ENCODE results near the gene SLC50A1. TPM values are rescaled to one million over a fixed set of nuclear protein-coding genes. Genes with fewer than 3 reads are reported as not detected.

The SLC50A1 gene
- total and polyA plus RNA-seq, 9 of the 15 experiments (the other 6 are each of a cell fraction or from before 2014, with no cell fraction given), result 46.5 to 132 (median 91.9) TPM

DNA sequence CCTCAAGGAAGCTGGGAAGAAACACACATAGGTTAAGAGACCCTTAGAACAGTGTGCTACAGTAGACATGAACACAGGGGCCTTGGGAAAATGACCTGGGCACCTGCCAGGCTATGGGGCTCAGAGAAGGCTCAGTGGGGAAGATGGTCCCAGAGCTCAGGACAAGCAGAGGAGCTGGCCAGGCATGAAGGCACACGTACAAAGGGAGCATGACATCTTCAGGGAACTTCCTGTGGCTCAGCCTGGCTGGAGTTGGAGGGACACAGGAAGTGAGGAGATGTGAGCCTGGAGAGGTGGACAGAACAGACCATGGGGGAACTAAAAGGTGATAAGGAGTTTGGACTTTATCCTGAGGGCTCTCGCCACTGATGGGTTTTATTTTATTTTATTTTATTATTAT is 3.8 kb upstream of the SLC50A1 start:
- Histone ChIP-seq H2AFZ (ENCODE audit: low read depth, low read length) (no peak overlapping the region), H3K9ac (ENCODE audit: insufficient read depth in 1 of 2, low read depth in 2 of 2, low read length in 2 of 2) (no peak overlapping the region), H3K27ac (ENCODE audit: extremely low read depth, low read depth, low read length) (peak overlapping the region; percentile 19; the same call in 1 of the 3 replicates), H3K4me1 (replicated peaks in 1 of 2; ENCODE audit: control insufficient read depth in 2 of 2, insufficient read depth in 2 of 2, low read length in 2 of 2) (peaks cover 57 to 70% of the 10 kb centered on the region in 2 experiments), H3K79me2 (ENCODE audit: control insufficient read depth, insufficient read depth, low read length) (peaks cover 20% of the 10 kb centered on the region), H3K4me3 (no peak overlapping the region), H3K27me3 (ENCODE audit: control insufficient read depth in 2 of 2, insufficient read depth in 2 of 2, low read length in 2 of 2) (no peaks in the 10 kb centered on the region), H3K36me3 (ENCODE audit: control insufficient read depth, insufficient read depth, low read length) (peaks cover 24% of the 10 kb centered on the region), H3K9me3 (replicated peaks; ENCODE audit: control insufficient read depth, insufficient read depth, low read depth, low read length) (no peaks in the 10 kb centered on the region), H3K4me2 (ENCODE audit: insufficient read depth, low read length) (no peak overlapping the region), H4K20me1 (replicated peaks; ENCODE audit: control insufficient read depth, insufficient read depth, low read length) (no peaks in the 10 kb centered on the region), H3K9me1 (ENCODE audit: control insufficient read depth, insufficient read depth, low read length) (no peaks in the 10 kb centered on the region)
- ATAC-seq, result no peak
- ChIA-PET POLR2A (interaction anchor here (1.1 kb wide), 1 partner anchor 8 kb away, joined by 4 read pairs; the partner anchor contains the start of gene DPM3), CTCF (ENCODE audit: low intra/inter-chr PET ratio) (no interaction called here)
- intact Hi-C loops (cut with micrococcal nuclease) (no loop called here), in situ Hi-C loops (cut with MboI) (no loop called here)
- 60% methylated on average over 2 of the region's 2 CpGs for WGBS (ENCODE audit: insufficient coverage, low coverage, missing lambda C conversion rate)
- DNase-seq (ENCODE audit: extremely low read depth in 1 of 4, low spot score in 3 of 4), result peak in 1 of 4 experiments; percentile 1
- no TSS peak for BruUV-seq (replicated peaks)
- peak; percentile 23 for FAIRE-seq
- TF ChIP-seq GABPA (tag; conservative IDR thresholded peaks at IDR 0.05; ENCODE audit: low read depth), result peak; percentile 25; the same call in 1 of the 2 replicates
- no peak for TF ChIP-seq ZNF140 (CRISPR knock-in tag; IDR thresholded peaks at IDR 0.05)
- no peak for TF ChIP-seq LCOR (CRISPR knock-in tag; IDR thresholded peaks at IDR 0.05)
- TF ChIP-seq, protein P1, sequence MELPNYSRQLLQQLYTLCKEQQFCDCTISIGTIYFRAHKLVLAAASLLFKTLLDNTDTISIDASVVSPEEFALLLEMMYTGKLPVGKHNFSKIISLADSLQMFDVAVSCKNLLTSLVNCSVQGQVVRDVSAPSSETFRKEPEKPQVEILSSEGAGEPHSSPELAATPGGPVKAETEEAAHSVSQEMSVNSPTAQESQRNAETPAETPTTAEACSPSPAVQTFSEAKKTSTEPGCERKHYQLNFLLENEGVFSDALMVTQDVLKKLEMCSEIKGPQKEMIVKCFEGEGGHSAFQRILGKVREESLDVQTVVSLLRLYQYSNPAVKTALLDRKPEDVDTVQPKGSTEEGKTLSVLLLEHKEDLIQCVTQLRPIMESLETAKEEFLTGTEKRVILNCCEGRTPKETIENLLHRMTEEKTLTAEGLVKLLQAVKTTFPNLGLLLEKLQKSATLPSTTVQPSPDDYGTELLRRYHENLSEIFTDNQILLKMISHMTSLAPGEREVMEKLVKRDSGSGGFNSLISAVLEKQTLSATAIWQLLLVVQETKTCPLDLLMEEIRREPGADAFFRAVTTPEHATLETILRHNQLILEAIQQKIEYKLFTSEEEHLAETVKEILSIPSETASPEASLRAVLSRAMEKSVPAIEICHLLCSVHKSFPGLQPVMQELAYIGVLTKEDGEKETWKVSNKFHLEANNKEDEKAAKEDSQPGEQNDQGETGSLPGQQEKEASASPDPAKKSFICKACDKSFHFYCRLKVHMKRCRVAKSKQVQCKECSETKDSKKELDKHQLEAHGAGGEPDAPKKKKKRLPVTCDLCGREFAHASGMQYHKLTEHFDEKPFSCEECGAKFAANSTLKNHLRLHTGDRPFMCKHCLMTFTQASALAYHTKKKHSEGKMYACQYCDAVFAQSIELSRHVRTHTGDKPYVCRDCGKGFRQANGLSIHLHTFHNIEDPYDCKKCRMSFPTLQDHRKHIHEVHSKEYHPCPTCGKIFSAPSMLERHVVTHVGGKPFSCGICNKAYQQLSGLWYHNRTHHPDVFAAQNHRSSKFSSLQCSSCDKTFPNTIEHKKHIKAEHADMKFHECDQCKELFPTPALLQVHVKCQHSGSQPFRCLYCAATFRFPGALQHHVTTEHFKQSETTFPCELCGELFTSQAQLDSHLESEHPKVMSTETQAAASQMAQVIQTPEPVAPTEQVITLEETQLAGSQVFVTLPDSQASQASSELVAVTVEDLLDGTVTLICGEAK (IDR thresholded peaks at IDR 0.05), result peak; percentile 36; the same call in 1 of the 2 replicates
- TF ChIP-seq, protein P1 (CRISPR knock-in tag; IDR thresholded peaks at IDR 0.05), result no peak

Data from K562 (cell line).